ENCODE measurements around the gene WDFY3.

WDFY3 gene

GRCh38 chr4:84892950-84893349 lies 73.5 kb downstream of the WDFY3 start:
- H3K4me1 ChIP-seq (ENCODE audit: control insufficient read depth, insufficient read depth, low read length, poor library complexity, severe bottlenecking), result peaks cover 2% of the 10 kb centered on the region
- no peak overlapping the region for H3K27ac ChIP-seq (ENCODE audit: low read depth, low read length, severe bottlenecking)
- no peaks in the 10 kb centered on the region for H3K9me3 ChIP-seq (ENCODE audit: control insufficient read depth, low read length)
- WGBS, 2 experiments (ENCODE audit: insufficient coverage in 2 of 2), result 100% methylated on average over 1 of the region's 1 CpG; no CpG with 5 or more reads in 1 of the 2 experiments
- peaks cover 23% of the 10 kb centered on the region for H3K36me3 ChIP-seq (ENCODE audit: control insufficient read depth, insufficient read depth, low read length)
- H3K4me3 ChIP-seq (ENCODE audit: extremely low read depth, insufficient read depth, low read length, poor library complexity, severe bottlenecking), result no peak overlapping the region

- no peaks in the 10 kb centered on the region for H3K9me3 ChIP-seq (ENCODE audit: control insufficient read depth, low read length)
- H3K4me1 ChIP-seq (ENCODE audit: control insufficient read depth, insufficient read depth, low read length, poor library complexity, severe bottlenecking), result peaks cover 13% of the 10 kb centered on the region
- H3K36me3 ChIP-seq (ENCODE audit: control insufficient read depth, insufficient read depth, low read length), result peaks cover 21% of the 10 kb centered on the region
- no peak overlapping the region for H3K4me3 ChIP-seq (ENCODE audit: extremely low read depth, insufficient read depth, low read length, poor library complexity, severe bottlenecking)
- no CpG with 5 or more reads among the region's 2 CpGs for WGBS, 2 experiments (ENCODE audit: insufficient coverage in 2 of 2)
- H3K27ac ChIP-seq (ENCODE audit: low read depth, low read length, severe bottlenecking), result peak overlapping the region; percentile 20
These were observed 78.7 kb downstream of the WDFY3 start for GRCh38 chr4:84887824-84888223.

- Histone ChIP-seq H3K36me3 (ENCODE audit: control insufficient read depth, insufficient read depth, low read length) (peaks cover 16% of the 10 kb centered on the region), H3K9me3 (ENCODE audit: control insufficient read depth, low read length) (no peaks in the 10 kb centered on the region), H3K27ac (ENCODE audit: low read depth, low read length, severe bottlenecking) (no peak overlapping the region), H3K4me1 (ENCODE audit: control insufficient read depth, insufficient read depth, low read length, poor library complexity, severe bottlenecking) (peaks cover 35% of the 10 kb centered on the region), H3K4me3 (ENCODE audit: extremely low read depth, insufficient read depth, low read length, poor library complexity, severe bottlenecking) (no peak overlapping the region)
- 100% methylated on average over 2 of the region's 4 CpGs; no CpG with 5 or more reads in 1 of the 2 experiments for WGBS, 2 experiments (ENCODE audit: insufficient coverage in 2 of 2)
These were observed 86.8 kb downstream of the WDFY3 start for GRCh38 chr4:84879651-84880200.

- Histone ChIP-seq H3K27ac (ENCODE audit: low read depth, low read length, severe bottlenecking) (peak overlapping the region; percentile 58), H3K9me3 (ENCODE audit: control insufficient read depth, low read length) (no peaks in the 10 kb centered on the region), H3K36me3 (ENCODE audit: control insufficient read depth, insufficient read depth, low read length) (peaks cover 13% of the 10 kb centered on the region), H3K4me3 (ENCODE audit: extremely low read depth, insufficient read depth, low read length, poor library complexity, severe bottlenecking) (no peak overlapping the region), H3K4me1 (ENCODE audit: control insufficient read depth, insufficient read depth, low read length, poor library complexity, severe bottlenecking) (peaks cover 39% of the 10 kb centered on the region)
- WGBS, 2 experiments (ENCODE audit: insufficient coverage in 2 of 2), result 92 to 100% methylated on average over 2 to 3 of the region's 3 CpGs
These were observed 87.9 kb downstream of the WDFY3 start for GRCh38 chr4:84878546-84878945.

- peak overlapping the region; percentile 64 for H3K27ac ChIP-seq (ENCODE audit: low read depth, low read length, severe bottlenecking)
- H3K4me1 ChIP-seq (ENCODE audit: control insufficient read depth, insufficient read depth, low read length, poor library complexity, severe bottlenecking), result peaks cover 39% of the 10 kb centered on the region
- no peaks in the 10 kb centered on the region for H3K9me3 ChIP-seq (ENCODE audit: control insufficient read depth, low read length)
- no peak overlapping the region for H3K4me3 ChIP-seq (ENCODE audit: extremely low read depth, insufficient read depth, low read length, poor library complexity, severe bottlenecking)
- peaks cover 13% of the 10 kb centered on the region for H3K36me3 ChIP-seq (ENCODE audit: control insufficient read depth, insufficient read depth, low read length)
- WGBS, 2 experiments (ENCODE audit: insufficient coverage in 2 of 2), result 80% methylated on average over 1 of the region's 1 CpG; no CpG with 5 or more reads in 1 of the 2 experiments
These were observed 88.4 kb downstream of the WDFY3 start for GRCh38 chr4:84878090-84878489.

GRCh38 chr4:84877051-84877833 lies 89.2 kb downstream of the WDFY3 start:
- peak overlapping the region; percentile 64 for H3K27ac ChIP-seq (ENCODE audit: low read depth, low read length, severe bottlenecking)
- no peak overlapping the region for H3K4me3 ChIP-seq (ENCODE audit: extremely low read depth, insufficient read depth, low read length, poor library complexity, severe bottlenecking)
- H3K9me3 ChIP-seq (ENCODE audit: control insufficient read depth, low read length), result no peaks in the 10 kb centered on the region
- H3K4me1 ChIP-seq (ENCODE audit: control insufficient read depth, insufficient read depth, low read length, poor library complexity, severe bottlenecking), result peaks cover 39% of the 10 kb centered on the region
- 84 to 89% methylated on average over 4 to 5 of the region's 5 CpGs for WGBS, 2 experiments (ENCODE audit: insufficient coverage in 2 of 2)
- H3K36me3 ChIP-seq (ENCODE audit: control insufficient read depth, insufficient read depth, low read length), result peaks cover 8% of the 10 kb centered on the region

GRCh38 chr4:84875636-84876371 lies 90.7 kb downstream of the WDFY3 start:
- peaks cover 49% of the 10 kb centered on the region for H3K4me1 ChIP-seq (ENCODE audit: control insufficient read depth, insufficient read depth, low read length, poor library complexity, severe bottlenecking)
- no peaks in the 10 kb centered on the region for H3K9me3 ChIP-seq (ENCODE audit: control insufficient read depth, low read length)
- WGBS, 2 experiments (ENCODE audit: insufficient coverage in 2 of 2), result 85 to 90% methylated on average over 2 to 3 of the region's 4 CpGs
- H3K4me3 ChIP-seq (ENCODE audit: extremely low read depth, insufficient read depth, low read length, poor library complexity, severe bottlenecking), result no peak overlapping the region
- no peak overlapping the region for H3K27ac ChIP-seq (ENCODE audit: low read depth, low read length, severe bottlenecking)
- H3K36me3 ChIP-seq (ENCODE audit: control insufficient read depth, insufficient read depth, low read length), result no peaks in the 10 kb centered on the region

GRCh38 chr4:84874619-84875018 lies 91.9 kb downstream of the WDFY3 start:
- 95 to 100% methylated on average over 2 to 3 of the region's 3 CpGs for WGBS, 2 experiments (ENCODE audit: insufficient coverage in 2 of 2)
- H3K9me3 ChIP-seq (ENCODE audit: control insufficient read depth, low read length), result no peaks in the 10 kb centered on the region

GRCh38 chr4:84870398-84871163 lies 95.9 kb downstream of the WDFY3 start:
- H3K36me3 ChIP-seq (ENCODE audit: control insufficient read depth, insufficient read depth, low read length), result peaks cover 4% of the 10 kb centered on the region
- H3K27ac ChIP-seq (ENCODE audit: low read depth, low read length, severe bottlenecking), result peak overlapping the region; percentile 93
- peak overlapping the region; percentile 45 for H3K4me3 ChIP-seq (ENCODE audit: extremely low read depth, insufficient read depth, low read length, poor library complexity, severe bottlenecking)
- peaks cover 24% of the 10 kb centered on the region for H3K4me1 ChIP-seq (ENCODE audit: control insufficient read depth, insufficient read depth, low read length, poor library complexity, severe bottlenecking)
- 0% methylated on average over 1 of the region's 2 CpGs; no CpG with 5 or more reads in 1 of the 2 experiments for whole genome bisulfite sequencing, 2 experiments (ENCODE audit: insufficient coverage in 2 of 2)
- H3K9me3 ChIP-seq (ENCODE audit: control insufficient read depth, low read length), result no peaks in the 10 kb centered on the region

More at GRCh38 chr4:84874619-84875018, 91.9 kb downstream of the WDFY3 start:
- H3K36me3 ChIP-seq (ENCODE audit: control insufficient read depth, insufficient read depth, low read length), result no peaks in the 10 kb centered on the region
- no peak overlapping the region for H3K4me3 ChIP-seq (ENCODE audit: extremely low read depth, insufficient read depth, low read length, poor library complexity, severe bottlenecking)
- no peak overlapping the region for H3K27ac ChIP-seq (ENCODE audit: low read depth, low read length, severe bottlenecking)
- peaks cover 47% of the 10 kb centered on the region for H3K4me1 ChIP-seq (ENCODE audit: control insufficient read depth, insufficient read depth, low read length, poor library complexity, severe bottlenecking)

- Histone ChIP-seq H3K36me3 (ENCODE audit: control insufficient read depth, insufficient read depth, low read length) (peaks cover 8% of the 10 kb centered on the region), H3K27ac (ENCODE audit: low read depth, low read length, severe bottlenecking) (no peak overlapping the region), H3K4me3 (ENCODE audit: extremely low read depth, insufficient read depth, low read length, poor library complexity, severe bottlenecking) (no peak overlapping the region), H3K9me3 (ENCODE audit: control insufficient read depth, low read length) (no peaks in the 10 kb centered on the region), H3K4me1 (ENCODE audit: control insufficient read depth, insufficient read depth, low read length, poor library complexity, severe bottlenecking) (peaks cover 15% of the 10 kb centered on the region)
- no CpG with 5 or more reads among the region's 2 CpGs for WGBS, 2 experiments (ENCODE audit: insufficient coverage in 2 of 2)
These were observed 100.2 kb downstream of the WDFY3 start for GRCh38 chr4:84866295-84866694.

Data from mesodermal cell (in vitro differentiated cells).